Articular chondrocyte of knee joint (primary cell): ENCODE data around the gene RSBN1L. TPM values are rescaled to one million over a fixed set of nuclear protein-coding genes. Genes with fewer than 3 reads are reported as not detected.

Experiments used
- total RNA-seq: library from RNA; depleted of rRNA; stranded (reverse); fragments of >200 nt; gene quantifications from 2 replicates; pipeline ENCODE4 v1.2.3, GENCODE V29; 2012

RSBN1L gene
- 15.5 and 17.2 TPM in 2 replicates for total RNA-seq

DNA sequence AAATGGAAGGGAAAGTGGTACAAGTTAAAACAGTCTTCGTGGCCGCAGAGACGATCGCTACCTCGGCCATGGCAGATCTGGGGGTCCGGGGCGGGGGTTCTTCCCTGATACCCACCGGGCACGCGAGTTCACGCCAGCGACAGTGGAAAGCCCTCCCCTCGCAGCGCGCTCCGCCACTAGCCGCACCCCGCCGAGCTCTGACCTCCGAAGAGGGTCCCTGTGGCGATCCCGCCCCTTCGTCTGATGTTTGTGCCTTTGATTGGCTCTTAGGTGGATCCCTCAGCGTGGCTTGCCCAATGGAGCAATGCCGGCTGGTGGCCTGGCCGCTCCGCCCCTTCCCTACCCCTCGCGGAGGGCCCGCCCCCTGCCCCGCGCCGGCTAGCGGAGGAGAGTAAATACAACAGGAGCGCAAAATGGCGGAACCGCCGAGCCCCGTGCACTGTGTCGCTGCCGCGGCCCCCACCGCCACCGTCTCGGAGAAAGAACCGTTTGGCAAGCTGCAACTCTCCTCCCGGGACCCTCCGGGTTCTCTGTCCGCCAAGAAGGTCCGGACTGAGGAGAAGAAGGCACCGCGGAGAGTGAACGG lies at the start of gene RSBN1L:
TSS of gene RSBN1L (plus strand) at position 403 of the 586 bp plus-strand sequence. CDS start at position 414, 11 bp downstream.

DNA sequence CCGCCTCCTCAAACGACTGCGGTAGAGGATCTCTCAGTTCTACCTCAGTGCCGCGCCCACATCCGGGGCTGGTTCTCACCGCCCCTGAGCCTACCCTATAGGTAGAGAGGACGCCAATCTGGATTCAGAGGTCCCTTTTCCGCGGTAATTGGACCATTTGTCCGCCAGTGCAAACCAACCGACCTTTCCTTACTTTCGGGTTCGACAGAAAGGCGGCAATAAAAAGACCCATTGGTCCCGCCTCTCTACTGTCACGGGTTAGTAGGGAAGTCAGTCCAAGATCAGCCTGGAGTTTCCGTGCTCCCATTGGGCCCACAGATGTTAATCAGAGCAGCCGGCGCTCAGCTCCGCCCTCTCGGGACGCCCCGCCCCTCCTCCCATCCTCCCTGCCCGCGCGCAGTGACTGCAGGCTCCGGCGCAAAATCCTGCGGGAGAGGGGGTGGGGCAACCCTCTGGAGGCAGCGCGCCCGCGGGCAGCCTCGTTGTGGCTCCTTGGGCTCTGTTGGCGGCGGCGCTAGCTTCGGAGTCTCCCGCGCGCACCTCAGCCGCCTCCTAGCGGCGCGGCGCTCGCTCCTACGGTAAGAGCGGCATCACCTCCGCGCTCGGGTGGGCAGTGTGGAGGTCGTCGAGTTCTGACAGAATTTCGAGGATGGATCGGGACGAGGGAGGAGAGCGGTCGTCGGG lies 102.3 kb downstream of the RSBN1L start, which contains the start of the genes PHTF2 and TMEM60:
TSS of gene PHTF2 (plus strand) at position 380 of the 684 bp plus-strand sequence.
TSS of gene TMEM60 (minus strand) at position 41 of the 684 bp plus-strand sequence. CDS start 4,061 bp downstream, outside the sequence.

Other genes starting within 250 kb of the RSBN1L start
- 52.4 and 60.2 TPM in 2 replicates for gene PTPN12, start 159.2 kb upstream of the RSBN1L start, total RNA-seq
- 22.5 and 23.6 TPM in 2 replicates for gene TMEM60, start 102.0 kb downstream of the RSBN1L start, total RNA-seq
- gene PHTF2, start 102.3 kb downstream of the RSBN1L start, total RNA-seq, result 43.1 and 44.8 TPM in 2 replicates